Hematopoietic multipotent progenitor cell treated with erythropoietin and hydrocortisone succinate and interleukin-3 and kit ligand, for 17 days (in vitro differentiated cells): Measurements from ENCODE around the gene ACVR2B.

ENCODE experiments used
- DNase-seq: peaks from one replicate; pipeline ENCODE4 v3.0.0-alpha.2; 2015; ENCODE audit warnings: low spot score

Gene ACVR2B

GRCh38 chr3:38488949-38489348, 35.3 kb downstream of the ACVR2B start:
- DNase-seq: no peak

DNA sequence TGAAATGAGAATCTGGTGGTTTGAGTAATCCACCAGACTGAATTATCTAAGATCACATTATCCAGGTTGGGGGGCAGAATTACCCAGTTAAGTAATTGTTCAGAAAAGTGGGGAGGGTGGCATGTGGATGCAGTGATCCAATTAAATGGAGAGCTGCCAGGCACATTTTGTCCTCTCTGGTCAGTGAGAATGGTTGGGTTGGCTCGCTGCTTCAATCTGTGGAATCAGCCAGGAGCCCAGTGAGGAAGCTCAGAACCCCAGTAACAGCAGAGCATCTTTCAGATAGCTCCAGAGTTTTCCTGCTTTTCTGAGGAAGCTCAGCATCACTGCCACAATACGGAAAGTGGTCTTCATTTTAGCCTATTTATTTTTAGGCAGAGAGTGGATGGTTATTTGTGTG, 36.1 kb downstream of the ACVR2B start:
- DNase-seq: no peak

DNA sequence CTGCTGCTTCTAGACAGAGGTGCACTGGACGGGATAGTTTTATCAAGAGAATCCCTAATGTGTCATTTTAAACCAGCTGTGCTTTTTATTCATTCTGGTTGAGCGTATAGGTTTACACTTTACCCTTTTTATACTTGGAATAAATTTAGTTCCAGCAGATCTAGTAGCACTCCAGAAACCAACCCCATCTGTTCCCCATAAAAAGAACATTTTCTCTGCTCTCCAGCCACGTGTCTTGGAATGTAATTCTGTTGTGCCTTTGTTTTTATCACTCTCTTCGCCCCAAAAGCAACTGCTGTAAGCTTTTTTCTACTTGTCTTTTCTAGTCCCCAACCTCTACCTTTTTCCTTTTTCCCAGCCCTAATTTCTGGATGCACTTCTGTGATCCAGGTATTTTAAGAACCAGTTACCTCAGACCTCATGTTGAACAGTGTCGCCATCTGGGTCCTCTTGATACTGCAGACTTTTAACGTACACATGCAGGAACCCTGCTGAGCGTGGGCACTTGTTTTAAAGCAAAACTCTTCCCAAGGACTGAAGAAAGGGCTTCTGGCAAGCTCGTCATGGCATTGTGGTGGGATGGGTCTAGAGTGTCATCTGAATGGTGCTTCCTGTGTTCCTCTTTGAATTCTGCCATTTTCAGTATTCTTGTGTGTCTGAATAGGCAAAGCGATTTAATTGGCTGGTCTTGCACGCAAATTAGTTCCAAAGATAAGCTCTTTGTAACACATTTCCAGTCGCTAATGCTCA, 36.8 kb downstream of the ACVR2B start:
- DNase-seq: no peak

GRCh38 chr3:38491215-38491614, 37.5 kb downstream of the ACVR2B start:
- DNase-seq: no peak

- DNase-seq: no peak
These were observed 39.3 kb downstream of the ACVR2B start for GRCh38 chr3:38493031-38493430.

DNA sequence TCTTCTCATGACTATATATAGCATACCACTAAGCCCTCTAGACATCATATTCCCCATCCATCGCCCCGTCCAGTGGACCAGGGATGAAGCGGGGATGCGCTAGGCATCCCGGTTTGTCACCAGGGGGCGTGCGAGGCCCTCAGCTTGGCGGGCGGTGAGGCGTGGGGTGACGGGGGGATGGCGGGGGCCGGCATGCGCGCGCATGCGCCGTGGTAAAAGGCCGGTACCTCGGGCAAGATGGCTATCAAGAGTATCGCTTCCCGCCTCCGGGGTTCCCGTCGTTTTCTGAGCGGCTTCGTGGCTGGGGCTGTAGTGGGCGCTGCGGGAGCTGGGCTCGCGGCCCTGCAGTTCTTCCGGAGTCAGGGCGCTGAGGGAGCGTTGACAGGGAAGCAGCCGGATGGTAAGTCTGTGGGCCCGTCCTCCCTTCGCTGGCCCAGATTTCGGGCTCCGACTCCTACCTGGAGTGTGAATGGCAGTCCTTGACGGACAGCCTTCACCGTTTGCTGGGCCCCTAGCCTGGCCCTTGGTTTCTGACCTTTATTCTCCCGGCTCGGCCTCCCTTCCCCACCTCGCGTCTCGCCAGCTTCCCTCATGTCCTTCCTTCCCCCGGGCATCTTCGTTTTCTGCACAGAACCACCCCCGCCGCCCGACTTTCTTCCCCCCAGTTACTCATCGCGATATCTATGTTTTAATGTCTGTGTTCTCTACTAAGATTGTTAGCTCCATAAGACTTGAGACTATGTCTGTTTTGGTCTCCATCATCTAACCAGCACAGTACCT, 42.6 kb downstream of the ACVR2B start, which contains the start of gene EXOG:
Gene EXOG, plus strand, starts transcription at position 210 of the 780 bp plus-strand sequence. Its CDS starts 28 bp downstream, at position 238.
- DNase-seq: peak; percentile 82

GRCh38 chr3:38497031-38497430, 43.3 kb downstream of the ACVR2B start:
- no peak for DNase-seq

DNA sequence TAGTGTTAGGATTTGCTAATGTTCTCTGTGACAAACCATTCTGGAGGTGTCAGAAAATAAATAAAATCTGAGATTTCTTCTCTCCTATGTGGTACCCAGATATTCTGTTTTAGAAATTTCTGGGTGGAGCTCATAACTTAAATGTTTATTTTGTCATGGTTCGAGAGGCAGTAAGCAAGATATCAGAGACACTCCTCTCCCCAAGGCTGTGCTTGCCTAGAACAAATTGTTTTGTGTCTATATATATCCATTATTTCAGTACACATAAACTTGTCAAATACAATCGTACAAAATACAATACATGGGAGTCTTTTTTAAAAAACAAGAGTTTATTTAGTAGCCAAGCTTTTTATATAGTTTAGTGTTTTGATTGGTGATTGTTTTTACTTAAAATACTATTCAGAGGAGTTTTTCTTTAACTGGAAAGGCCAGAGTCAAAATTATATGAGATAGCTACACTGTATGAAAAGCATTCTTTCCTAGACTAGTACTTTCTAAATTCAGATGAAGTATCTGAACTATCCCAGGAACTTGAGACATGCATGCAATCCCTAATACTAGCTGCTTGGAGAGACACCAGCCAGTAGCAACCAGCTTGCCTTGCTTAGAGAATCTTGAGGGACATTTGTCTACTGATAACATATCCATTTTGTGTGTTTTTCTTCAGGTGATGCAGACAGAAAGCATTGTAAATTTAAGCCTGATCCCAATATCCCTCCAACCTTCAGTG, 47.2 kb downstream of the ACVR2B start:
- DNase-seq: no peak

DNA sequence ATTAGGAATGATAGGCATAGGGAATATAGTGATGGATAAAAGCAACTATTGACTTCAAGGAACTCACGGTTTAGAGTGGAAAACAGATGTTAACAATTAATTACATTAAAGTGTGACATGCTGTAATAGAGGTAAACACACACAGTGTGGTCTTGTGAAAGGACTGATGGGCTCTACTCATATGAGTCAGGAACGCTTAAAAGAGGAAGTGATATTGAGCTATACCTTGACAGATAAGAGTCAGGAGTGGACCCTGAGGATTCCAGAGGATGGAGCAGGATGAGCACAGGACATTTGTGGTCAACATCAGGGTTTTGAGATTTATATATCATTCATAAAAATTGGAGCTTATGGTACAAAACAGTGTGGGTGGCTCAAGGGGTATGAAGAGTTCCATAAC, 53.4 kb downstream of the ACVR2B start:
- no peak for DNase-seq

DNA sequence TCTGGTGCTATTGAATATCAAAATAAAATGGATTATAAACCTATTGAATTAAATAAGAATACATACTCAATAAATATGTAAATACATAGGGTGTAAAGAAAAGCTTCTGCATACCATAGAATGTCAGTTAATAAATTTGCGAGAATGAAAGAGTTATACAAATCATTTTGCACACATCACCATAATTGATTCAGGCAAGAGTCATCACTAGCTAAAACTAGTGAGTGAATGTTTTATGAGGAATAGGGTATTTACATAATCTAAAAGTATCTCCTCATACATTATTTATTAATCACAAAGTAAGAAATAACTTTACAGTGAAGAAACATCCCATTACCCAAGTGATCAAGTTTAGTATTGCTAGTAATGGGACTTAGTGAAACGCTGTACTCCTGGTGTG, 56.0 kb downstream of the ACVR2B start:
- DNase-seq: no peak

DNA sequence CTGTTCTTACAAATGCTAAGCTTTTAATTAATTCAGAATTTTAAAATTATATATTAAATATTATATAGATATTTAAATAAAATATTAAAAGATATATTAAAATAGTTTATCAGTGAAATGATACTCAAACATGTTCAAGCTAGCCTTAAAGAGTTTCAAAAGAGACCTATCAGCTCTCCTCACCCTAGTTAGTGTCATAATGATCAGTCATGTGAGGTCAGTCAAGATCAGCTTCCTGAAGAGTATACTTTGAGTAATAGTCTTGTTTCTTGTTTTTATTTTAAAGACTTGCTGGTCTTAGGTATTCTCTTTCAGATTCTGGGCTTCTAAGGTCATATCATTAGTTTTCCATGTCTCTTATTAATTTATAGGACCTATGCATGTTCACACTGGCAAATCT, 56.9 kb downstream of the ACVR2B start:
- no peak for DNase-seq

- DNase-seq: no peak
These were observed 57.9 kb downstream of the ACVR2B start for GRCh38 chr3:38511546-38511945.

DNA sequence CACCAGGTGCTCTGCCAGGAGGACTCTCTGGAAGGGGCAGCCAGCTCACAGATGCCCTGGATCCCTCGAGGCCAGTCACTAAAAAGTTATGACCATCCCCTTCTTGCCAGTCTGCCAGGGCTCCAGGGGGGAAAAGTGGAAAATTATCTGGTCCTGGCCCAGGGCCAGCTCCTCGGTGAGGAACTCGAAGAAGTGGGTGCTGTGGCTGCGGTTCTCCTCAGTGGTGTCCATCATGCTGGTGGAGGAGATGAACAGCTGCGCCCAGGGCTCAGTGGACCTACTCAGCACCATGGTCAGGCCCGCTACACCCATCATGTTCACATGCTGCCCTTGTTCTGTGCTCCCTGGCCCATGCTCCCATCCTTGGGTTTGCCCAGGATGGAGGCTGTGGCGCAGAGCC, 61.7 kb downstream of the ACVR2B start:
- no peak for DNase-seq

DNA sequence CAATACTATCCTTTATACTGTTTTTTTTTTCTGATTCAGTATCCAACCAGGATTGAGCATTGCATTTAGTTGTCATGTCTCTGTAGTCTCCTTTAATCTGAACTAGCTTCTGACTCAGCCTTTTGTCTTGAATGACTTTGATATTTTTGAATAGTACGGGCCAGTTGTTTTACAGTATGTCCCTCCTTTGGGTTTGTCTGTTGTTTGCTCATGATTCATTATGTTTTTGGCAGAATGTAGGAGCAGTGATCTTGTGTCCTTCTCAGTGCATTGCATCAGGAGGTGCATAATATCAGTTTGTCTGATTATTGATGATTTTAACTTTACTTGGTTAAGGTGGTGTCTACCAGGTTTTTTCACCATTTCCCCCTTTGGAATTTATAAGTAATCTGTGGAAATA, 63.0 kb downstream of the ACVR2B start:
- DNase-seq: no peak

DNA sequence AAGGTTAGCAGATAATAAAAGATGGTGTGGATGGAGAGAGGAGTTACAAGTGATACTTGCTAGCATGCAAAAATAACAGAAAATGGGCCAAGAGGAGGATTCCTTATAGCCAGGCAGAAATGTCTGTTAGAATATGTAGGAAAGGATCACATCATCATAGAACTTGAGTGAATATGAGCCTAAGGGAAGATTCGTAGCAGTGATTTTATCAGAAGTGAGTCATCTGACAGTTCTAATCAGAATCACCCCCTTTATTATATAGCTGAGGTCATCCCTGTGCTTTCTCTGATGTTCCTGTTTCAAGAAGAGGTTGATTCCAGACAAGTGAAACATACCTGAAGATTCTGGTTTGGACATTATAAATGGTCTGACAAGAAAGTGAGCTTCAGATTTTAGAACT, 65.3 kb downstream of the ACVR2B start:
- DNase-seq: no peak

GRCh38 chr3:38519651-38520050, 66.0 kb downstream of the ACVR2B start:
- no peak for DNase-seq

GRCh38 chr3:38521391-38521987, 67.8 kb downstream of the ACVR2B start:
- DNase-seq: peak; percentile 76

- no peak for DNase-seq
These were observed 68.3 kb downstream of the ACVR2B start for GRCh38 chr3:38522002-38522401.

DNA sequence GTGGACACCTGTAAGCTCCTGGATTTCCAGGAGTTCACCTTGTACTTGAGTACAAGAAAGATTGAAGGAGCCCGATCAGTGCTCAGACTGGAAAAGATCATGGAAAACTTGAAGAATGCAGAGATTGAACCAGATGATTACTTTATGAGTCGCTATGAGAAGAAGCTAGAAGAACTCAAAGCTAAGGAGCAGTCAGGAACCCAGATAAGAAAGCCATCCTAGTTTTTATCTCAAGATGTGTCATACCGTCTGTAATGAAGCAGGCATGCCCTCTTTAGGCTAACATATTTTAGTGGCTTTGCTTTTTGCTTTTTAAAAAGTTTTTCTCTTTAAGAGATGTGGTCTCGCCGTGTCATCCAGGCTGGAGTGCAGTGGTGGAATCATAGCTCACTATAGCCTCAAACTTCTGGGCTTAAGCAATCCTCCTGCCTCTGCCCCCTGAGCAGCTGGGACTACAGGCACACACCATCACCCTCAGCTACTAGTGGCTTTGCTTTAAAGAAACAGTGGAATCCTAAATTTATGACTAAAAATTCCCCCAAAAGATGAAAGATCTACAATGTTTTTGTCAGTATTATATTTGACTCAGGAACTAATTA, 70.5 kb downstream of the ACVR2B start:
- no peak for DNase-seq

DNA sequence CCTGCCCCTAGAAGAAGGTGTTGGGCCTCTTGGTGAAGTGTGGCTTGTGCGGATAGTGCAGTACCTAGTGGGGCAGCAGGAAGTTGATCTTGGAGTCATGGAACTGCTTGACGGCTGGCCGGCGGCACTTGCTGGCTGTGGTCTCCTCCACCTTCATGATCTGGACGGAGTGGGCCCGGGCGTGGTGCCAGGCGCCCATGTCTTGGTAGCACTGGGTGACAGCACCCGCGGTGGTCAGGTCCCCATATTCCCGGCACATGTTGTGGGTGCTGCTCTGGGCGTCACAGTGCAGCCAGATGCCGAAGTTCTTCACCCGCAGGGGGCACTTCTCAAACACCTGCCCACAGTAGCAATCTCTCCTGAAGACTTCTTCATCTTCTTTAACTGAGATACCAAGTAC, 73.1 kb downstream of the ACVR2B start:
- no peak for DNase-seq

DNA sequence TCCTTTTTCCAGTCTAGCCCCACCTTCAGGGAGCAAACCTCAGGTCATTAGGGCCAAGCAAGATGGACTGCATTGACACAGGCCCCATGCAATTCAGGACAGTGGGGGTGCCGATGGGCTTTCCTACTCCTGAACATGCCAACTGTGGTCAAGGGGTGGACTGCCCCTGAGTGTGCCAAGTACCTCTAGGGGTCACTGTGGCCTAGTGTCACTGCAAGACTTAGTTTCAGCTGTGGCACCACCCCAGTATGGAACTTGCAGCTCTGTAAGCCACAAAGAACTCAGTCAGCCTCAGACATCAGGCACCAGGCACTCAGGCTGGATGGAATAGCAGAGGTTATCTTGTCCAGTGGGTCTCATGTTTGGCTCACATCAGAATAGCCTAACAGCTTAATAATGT, 74.8 kb downstream of the ACVR2B start:
- DNase-seq: no peak

- no peak for DNase-seq
These were observed 78.8 kb downstream of the ACVR2B start for GRCh38 chr3:38532529-38532928.
